Activated CD8-positive, alpha-beta memory T cell treated with anti-CD3 and anti-CD28 coated beads, Interleukin-2, amount 50 U/mL, for 1 hour (primary cell): ENCODE results near the gene MIB1.

Experiments used
- DNase-seq: peaks from one replicate; pipeline ENCODE4 v3.0.0-alpha.2; 2020; ENCODE audit errors: extremely low read depth

MIB1 gene

DNA sequence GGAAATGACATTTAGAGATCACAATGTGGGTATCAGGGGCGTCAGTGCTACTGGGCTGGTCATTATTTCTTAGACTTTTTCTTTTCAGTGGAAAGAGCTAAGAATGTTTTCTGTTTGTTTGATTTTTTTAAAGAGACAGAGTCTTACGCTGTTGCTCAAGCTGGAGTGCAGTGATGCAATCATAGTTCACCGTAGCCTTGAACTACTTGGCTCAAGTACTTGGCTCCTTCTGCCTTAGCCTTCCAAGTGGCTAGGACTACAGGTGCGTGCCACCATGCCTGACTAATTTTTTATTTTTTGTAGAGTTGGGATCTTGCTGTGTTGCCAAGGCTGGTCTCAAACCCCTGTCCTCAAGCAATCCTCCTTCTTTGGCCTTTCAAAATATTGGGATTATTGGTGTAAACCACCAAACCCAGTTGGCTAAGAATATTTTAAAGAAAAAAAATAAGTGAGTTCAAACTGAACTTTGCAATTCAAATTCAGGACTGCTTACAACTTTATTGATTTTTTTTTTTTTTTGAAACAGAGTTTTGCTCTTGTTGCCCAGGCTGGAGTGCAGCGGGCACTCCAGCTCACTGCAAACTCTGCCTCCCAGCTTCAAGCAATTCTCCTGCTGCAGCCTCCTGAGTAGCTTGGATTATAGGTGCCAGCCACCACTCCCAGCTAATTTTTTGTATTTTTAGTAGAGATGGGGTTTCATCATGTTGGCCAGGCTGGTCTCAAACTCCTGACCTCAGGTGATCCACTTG, 154.2 kb downstream of the MIB1 start:
- DNase-seq, result no peak

DNA sequence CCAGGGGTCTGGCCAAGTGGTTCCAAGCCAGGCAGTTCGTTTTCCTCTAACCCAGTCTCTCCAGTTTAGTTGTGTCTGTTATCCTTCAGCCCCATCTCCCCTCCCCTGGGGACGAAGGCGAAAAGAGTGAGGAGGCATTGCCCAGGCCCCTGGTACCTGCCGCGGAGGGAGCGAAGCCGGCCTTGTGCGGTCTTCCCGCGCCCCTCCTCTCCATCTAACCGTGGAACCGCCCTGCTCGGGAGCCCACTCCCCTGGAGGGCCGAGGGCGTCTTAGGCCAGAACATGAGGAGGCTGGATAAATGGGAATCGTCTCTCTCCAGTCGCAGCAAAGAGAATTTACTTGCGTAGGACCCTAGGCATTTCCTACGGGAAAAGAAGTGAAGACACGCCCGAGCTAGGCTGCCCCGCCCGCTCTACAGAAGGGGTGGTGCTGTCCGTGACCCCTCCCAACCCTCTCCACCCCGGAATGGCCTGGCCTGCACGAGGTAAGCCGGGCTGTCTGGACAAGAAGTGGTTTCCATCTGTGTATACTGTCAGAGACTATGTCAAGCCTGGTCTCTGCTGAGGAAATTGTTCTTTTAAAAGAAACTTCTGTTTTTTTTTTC, 156.2 kb downstream of the MIB1 start:
- DNase-seq, result no peak

DNA sequence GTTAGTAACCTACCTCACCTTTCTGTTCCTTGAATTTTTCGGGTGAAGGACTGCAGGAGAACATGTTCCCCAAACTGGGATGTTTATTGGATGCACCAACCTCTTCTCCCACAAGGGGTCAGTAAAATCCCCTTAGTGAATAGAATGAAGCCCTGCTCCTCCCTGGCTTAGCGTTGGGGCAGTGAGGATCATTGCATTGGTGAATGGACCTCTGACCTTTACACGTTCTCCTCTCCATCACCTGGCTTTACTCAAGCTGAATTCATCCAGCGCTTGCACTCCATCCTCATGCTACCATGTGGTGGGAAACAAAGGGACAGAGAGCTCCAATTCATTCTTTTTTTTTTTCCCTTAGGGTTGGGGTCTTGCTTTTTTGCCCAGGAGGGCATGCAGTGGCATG, 157.2 kb downstream of the MIB1 start:
- DNase-seq, result no peak

DNA sequence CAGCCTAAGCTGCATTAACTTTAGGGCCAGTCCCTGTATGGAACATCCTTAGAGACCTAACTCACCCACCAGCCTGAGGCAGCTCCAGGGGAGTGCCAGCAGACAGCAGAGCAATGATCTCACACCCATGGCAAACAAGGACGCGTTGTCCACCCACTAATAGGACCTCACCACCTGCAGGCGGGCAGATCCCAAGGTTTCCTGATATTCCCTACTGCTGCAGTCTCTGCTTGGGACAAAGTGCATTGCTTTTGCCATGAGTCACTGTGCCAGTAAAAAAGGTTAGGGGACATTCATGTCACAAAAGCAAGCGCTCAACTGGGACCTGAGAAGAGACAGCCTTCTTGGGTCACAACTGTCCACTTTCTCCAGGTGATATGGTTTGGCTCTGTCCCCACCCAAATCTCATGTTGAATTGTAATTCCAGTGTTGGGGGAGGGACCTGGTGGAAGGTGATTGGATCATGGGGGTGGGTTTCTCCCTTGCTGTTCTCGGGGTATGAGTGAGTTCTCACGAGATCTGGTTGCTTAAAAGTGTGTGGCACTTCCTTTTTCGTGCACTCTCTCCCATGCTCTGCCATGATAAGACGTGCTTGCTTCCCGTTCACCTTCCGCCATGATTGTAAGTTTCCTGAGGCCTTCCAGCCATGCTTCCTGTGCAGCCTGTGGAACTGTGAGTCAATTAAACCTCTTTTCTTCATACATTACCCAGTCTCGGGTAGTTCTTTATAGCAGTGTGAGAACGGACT, 160.2 kb downstream of the MIB1 start:
- no peak for DNase-seq

DNA sequence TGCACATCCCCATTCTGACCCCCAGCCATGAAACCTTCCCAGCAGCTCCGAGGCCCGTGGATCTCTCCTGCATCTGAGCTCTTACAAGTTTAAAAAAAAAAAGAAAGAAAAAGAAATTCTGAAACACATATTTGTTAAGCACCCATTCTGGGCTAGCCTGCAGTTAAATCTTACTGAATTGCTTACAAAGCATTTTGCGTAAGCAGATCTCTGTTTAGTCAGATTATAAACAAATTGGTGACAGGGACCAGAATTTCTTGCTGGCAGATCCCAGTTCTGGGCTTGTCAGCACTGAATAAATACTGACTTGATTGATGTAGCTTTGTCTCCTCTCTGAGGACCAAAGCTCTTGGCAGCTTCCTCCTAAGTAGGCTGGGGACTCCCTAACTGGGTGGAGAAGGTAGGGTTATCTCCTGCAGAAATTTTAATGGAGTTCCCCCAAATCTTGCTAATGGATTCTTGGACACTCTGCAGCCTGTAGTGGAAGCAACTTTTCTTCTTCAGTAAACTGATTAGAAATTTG, 160.9 kb downstream of the MIB1 start:
- no peak for DNase-seq

DNA sequence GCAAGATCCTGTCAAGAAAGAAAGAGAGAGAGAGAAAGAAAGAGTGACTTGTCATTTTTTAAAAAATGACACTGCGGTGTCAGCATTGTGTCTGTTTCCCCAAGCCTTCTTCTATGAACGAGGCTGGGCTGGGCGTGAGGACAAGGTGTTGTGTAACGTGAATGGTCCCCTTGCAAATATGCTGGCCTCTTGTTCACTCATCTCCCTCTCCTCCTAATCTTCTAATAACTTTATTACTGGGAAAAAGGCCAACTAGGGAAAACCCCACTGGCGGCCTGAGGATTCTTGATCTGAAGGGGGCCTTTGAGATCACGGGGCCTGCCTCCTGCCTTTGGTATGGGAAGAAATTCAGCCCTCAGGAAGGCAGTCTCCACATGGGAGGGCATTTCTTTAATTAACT, 163.1 kb downstream of the MIB1 start:
- no peak for DNase-seq

DNA sequence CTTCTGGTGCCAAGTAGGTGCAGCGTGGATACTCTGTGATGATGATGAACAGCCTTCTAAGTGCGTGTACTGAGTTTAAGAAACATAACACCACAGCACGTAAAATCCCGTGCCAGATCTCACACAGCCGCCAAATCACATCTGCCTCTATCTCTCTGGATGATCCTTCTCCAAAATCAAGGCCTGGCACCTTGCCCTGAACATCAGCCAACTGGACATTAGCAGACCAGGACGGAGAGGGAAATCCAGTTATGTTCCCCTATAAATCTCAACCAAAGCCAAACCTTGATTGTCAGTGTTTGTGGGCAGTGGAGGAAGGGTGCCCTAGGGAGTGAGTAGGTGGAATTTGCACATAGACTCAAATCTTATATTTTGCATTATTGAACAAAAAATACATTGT, 164.3 kb downstream of the MIB1 start:
- DNase-seq, result no peak

DNA sequence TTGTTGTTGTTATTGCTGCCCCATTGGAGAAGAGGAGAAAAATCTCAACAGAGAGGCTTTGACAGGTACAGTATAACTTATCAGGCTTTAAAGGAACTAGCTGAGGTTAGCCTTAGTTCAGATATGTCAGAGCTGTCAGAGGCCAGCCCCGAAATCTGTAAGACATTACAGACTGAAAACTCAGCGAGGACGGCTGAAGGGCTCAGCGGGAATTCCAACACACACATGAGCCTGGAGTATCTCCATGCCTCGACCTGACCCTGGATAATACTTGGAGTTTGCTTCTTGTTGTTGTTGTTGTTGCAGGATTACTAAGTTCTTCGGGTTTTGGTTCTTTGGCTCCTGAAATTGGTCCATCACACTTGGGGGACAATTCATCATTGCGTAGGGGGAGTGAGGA, 166.9 kb downstream of the MIB1 start:
- DNase-seq, result no peak

DNA sequence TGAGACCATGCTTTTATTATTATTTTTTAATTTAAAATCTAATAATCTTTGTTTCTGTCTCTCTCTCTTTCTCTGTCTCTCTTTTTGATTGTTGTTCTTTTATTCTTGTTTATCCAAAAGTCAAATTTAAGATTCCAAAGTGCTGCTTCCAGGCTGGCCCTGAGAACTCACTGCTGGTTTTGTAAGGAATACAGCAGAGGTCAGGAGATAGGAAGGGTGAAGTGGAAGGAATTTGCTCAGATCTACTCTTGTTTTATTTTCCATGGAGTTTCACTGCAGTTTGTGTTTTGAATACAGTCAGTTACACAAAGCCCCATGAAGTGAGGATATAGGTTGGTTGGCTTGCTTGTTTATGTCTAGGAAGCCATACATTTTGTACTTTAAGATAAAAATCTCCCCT, 168.1 kb downstream of the MIB1 start:
- DNase-seq, result no peak

DNA sequence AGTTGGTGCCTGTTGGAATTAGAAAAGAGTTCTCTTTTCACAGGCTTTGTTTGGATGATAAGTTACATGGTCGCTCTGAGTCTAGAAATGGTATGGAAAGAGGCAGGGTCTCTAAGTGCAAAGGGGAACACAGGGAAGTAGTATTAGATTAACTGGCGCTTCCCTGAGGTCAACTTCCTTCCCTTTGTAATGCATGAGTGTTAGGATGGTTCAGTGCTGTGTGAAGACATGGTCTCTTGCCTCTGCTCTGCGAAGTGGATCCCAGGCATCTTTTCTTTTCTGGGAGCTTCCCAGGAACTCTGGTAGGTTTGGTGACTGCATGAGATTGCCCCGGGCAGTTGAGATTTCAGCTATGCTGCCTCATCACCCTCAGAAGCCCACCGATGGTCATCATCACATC, 170.3 kb downstream of the MIB1 start:
- DNase-seq, result no peak

DNA sequence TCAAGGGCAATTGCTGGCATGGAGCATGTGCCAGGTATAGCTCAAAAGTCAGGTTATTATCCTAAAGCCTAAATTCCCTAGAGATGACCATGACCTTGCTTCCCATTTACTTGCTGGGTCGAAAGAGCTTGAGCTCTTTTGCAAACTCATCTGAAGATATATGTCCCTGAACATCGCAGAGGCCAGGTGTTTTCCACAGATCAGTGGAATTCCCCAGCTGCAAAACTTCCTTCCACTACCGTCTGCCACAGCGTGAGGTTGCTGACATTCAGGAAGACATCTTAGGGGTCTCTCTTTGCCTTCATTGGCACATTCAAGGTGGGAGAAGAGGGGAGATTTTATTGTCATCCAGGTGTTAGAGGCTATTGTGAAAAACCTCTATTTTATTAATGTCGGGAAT, 171.0 kb downstream of the MIB1 start:
- no peak for DNase-seq

DNA sequence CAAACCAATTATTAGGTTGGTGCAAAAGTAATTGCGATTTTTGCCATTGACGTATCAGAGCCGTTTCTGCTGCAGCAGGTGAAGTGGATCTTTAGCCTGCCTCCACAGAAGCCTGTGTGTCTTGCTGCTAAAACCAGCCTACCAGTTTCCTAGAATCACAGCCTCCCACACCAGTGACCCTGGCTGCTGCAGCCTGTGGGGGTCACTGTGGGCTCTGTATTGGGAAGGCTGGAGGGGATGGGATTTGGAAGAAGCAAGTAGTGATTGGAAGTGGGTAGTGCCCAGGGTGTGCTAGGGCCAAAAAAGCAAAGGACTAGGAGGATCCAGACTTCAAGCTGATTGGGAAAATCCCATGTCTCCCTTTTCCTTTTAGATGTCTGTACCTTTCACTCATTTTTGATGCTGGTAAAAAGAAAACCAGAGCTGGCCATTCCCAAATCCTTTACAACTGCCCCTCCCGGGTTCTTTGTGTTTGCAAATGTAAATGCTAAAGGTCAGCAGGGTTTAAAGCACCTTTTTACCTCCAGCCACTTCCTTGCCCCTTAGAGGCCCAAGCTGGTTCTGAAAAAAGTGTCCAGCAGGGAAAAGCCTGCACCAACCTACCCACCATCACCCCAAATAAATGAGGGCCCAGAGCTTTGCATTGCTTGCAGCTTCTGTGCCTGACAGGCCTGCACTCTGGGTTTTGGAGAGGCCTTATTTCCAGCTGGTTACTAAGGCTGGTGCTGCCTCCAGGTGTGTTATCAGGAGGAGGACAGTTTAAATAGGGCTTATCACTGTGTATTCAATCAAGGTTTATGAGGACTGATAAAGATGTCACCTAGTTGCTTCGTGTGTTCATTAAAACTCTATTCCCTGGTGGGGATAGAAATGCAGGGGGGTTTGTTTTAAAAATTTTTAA, 172.0 kb downstream of the MIB1 start:
- no peak for DNase-seq

DNA sequence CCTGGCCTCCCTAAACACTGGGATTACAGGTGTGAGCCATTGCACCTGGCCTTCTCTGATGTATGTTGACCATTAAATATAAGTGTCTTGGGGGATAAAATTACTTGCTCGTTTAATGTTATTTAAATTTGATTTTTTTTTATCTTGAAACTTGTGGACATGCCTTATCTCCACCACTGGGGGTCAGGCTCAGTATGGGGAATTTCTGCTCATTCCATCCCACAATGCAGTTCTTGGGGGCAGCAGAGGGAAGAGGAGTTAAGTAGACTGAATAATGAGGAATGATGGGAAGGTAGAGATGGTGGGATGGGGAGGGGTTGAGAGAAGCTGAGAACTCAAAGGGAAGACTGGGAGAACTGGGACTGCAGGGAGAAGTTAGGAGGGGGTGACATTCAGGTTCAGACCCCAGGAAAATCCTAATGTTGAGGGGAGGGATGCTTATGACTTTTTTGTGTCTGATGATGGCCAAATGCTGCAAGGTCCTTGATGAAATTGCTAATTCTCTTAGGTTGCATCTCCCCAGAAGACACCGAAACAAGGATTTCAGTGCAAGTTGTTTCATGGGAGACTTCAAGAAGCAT, 174.2 kb downstream of the MIB1 start:
- no peak for DNase-seq

DNA sequence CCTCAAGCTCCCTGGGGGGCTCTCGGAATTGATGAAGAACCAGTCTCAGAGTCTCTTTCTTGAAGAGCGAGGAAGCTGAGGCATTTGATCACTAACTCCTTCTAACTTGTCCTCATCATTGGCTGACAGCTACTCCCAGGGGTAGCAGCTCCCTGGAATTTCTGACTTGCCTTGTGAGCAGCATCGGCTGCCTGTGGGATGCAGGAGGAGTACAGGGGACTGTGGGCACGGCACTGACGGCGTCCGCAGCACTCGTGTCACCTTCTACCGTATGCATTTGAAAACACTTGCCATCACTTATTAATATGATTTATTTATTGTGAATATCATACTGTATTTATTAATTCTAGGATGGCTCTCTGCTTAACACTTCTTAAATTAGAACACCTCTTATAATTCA, 175.0 kb downstream of the MIB1 start:
- no peak for DNase-seq

DNA sequence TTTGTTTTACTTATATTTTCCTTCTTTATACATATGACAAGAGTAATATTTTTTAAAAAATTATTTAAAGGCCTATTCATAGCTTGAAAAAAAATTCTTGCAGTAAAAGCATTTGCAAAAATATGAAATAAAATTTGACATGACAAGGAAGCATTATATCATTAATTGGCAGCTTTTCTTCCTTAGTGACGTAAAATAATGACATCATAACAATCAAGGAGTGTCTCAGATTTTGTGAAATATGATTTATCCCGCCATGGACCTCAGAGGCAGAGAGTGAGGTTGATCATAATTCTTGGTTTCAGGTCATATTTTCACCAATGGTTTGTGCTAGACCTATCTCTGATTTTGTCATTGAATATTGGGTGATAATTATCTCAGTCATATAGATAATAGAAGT, 176.0 kb downstream of the MIB1 start:
- no peak for DNase-seq

DNA sequence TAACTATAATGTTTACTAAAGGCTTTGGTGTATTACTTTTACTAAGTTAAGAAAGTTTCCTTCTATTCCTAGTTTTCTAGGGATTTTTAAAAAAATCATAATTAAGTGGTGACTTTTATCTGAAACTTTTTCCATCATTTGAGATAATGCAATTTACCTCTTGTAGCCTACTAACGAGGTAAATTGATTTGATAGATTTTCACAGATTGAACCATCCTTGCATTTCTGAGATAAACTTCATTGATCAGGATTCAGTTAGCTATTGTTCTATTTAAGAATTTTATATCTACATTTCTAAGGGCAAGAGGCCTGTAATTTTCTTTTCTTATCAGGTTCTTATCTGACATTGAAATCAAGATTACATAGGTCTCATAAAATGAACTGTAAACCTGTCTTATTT, 178.1 kb downstream of the MIB1 start:
- no peak for DNase-seq
